Activated naive CD8-positive, alpha-beta T cell treated with anti-CD3 and anti-CD28 coated beads, Interleukin-2, amount 50 U/mL, for 16 hours (primary cell): Measurements from ENCODE around the gene AATK.
"Not testable (repeated sequence)": the region's sequence is repeated elsewhere in the genome, so short reads cannot be mapped to it uniquely, and the experiment has no call there.

Experiments used
- DNase-seq: peaks from one replicate; pipeline ENCODE4 v3.0.0-alpha.2; 2020; ENCODE audit warnings: low read depth, low spot score

AATK gene

DNA sequence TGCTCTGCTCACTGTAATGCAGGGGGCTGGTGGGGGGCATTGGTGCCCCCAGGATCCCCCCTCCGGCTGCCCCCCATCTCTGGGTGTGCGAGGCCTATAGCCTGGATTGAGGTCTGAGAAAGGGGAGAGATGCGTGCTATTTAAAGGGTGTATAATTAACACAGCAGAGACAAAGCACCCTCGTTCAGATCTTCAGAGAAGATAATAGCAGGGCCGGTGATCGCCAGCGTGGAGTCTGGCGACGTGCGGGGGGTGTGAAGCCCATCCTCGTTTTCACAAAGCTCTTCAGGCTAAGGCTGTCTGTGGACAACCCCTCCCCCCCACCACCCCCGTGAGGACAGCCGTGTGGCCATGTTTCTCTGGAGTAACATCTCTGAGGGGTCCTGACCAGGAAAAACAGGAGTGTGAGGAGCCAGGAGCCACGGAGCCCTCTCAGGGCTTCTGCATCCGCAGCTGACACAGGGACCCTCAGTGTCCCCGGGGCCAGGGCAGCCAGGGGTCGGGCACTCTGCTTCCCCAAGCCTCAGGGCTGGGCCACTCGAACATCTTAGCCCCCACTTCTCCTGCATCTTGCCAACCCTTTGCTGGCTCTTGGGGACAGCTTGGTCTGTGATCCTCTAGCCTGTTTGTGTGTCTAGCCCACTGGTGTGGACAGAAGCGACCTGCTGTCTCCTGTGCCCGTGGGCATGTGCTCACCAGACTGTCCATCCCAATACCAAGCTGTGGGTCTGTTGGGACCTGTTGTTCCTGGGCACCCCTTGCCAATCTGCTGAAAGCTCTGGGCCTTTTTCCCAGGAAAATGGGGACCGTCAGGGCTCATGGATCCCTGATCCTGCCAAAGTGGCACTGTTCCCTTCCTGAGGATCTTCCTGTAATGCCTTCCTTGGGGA lies 72.2 kb downstream of the AATK start:
- no peak for DNase-seq

DNA sequence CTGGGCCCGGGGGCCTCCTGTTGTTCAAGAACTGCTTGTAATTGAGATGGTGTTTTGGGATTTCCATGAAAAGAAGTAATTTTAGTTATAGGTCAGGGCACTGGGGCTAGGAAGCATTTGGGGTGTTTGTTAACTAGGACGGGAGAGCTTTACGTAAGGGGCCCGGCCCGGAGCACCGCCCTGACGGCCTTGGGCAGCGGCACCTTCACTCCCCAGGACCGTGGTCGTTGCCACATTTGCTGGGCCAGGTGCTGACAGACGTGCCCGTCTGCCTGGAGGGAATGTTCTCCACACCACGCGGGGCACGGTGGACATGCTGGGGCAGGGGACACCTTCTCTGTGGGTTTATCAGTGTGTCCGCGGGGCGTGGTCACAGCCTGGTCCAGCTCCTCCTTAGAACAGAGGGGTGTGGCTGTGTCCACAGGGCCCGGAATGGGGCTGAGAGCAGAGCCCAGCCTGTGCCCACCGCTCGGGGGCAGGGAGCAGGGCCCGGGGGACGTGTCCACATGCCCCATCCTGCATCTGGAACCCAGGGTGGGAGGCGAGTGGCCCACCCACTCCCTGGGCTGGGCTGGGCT lies 73.4 kb downstream of the AATK start:
- DNase-seq, result no peak

DNA sequence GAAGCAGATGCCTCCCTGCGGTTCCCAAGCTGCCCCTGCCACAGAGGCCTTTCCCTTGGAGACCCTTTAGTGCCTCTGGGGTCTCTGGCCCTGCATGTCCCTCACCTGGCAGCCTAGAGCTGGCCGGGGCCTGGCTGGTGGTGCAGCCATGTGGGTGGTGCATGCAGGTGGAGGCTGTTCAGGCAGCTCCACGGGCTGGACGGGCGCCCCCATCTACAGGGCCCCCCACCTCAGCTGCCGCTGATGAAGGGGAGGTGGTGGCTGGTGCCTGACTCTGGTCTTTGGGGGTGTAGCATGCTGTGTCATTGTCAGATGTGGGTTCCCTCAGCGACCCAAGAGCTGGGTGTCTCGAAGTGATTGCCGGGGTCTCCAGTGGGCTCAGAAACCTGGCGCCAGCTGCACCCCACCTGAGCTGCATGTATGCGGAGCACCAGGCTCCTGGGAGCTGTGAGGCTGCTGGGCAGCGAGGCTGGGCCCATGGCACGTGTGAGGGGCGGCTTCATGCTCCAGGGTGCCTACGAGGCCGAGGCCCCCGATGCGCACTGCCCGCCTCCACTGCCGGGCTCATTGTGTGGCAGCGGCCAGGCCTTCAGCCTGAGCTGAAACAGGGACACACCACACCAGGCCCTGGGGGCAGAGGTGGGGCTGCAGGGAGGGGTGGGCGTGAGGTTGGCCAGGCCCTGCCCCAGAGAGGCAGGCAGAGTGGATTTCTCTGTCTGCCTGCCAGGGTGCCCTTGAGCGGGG lies 74.1 kb downstream of the AATK start:
- DNase-seq, result no peak

DNA sequence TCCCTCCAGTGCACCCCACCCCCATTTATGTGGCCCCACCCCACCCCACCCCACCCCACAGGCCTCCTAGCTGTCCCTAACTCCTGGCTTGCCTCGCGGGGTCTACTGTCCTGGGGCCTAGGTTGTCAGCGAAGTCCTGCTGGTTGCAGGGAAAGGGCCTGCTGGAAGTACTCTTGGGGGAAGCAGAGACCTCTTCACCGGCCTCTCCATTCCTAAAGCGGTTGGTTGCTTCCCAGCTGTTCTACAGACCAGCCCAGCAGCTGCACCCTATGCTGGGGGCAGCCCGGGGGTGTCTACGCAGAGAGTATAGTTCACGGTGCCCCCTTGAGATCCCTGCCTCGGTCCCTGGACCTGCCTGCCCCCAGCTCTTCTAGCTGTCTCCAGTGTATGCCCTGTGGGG lies 74.9 kb downstream of the AATK start:
- DNase-seq, result no peak

GRCh38 chr17:81090361-81091136 lies 75.5 kb downstream of the AATK start:
- DNase-seq, result no peak

DNA sequence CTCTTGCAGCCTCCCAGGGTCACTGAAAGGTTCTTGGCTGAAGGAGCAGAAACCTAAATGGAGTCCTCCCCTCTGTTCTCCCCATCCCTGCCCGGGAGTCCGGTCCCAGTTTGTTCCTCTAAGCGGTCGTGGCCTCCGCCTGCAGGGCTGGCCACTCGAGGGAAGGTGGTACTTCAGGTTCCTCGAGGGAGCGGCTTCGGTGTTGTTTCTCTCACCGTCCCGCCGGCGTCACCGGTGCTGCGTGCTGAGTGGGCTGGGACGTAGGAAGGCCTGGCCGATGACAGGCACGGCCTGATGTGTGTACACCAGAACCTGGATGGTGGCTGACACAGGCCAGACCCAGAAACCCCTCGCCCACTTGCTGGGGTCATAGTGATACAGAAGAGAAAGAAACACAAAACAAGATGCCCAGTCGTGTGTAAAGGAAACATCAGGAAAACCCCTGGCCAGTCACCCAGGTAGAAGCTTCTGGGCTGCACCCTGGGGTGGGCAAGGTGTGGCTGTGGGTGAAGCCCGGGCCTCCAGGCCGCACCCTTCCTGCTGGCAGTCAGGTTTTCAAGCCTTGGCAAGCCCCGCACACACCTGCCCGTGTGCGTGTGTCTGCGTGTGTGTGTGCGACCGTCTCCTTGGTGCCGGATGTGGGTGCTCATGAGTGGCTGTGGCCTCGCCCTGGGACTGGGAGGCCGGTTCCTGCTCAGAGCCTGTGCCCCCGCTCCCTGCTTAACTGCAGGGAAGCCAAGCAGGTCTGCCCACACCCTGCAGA lies 79.1 kb downstream of the AATK start:
- DNase-seq, result no peak

- DNase-seq, result no peak
Measured at GRCh38 chr17:81085420-81085911, 80.6 kb downstream of the AATK start.

DNA sequence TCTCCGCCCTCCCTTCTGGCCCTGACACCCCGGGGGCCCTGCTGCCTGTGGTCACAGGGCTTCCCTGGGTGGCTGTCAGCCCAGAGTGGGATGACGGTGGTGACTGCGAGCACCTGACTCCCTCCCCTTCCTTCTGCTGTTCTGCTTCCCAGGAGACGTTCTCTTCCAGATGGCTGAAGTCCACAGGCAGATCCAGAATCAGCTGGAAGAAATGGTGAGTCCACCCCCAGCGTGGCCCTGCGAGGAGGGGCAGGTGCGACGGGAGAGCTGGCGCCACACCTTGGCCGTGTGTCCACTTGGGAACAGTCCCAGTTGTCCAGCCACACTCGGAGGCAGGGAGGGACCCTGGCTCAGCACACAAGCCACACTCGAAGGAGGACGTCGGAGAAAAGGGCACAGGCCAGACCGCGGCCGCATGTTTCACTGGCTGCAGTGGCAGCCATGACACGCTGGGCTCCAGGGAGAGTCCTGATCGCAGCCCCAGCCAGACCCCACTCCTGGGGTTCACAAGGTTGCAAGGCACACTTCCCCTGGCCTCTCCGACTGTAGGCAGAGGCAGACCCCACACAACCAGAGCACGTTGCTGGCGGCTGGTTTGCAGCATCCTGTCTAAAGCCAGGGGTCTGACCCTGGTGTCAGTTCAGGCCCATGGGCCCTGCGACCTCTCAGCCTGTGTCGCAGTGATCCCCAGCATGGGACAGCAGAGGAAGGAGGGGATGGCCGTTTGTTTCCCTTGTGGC lies 81.2 kb downstream of the AATK start:
- DNase-seq, result no peak

- DNase-seq, result no peak
Measured at GRCh38 chr17:81083125-81083765, 82.8 kb downstream of the AATK start.

DNA sequence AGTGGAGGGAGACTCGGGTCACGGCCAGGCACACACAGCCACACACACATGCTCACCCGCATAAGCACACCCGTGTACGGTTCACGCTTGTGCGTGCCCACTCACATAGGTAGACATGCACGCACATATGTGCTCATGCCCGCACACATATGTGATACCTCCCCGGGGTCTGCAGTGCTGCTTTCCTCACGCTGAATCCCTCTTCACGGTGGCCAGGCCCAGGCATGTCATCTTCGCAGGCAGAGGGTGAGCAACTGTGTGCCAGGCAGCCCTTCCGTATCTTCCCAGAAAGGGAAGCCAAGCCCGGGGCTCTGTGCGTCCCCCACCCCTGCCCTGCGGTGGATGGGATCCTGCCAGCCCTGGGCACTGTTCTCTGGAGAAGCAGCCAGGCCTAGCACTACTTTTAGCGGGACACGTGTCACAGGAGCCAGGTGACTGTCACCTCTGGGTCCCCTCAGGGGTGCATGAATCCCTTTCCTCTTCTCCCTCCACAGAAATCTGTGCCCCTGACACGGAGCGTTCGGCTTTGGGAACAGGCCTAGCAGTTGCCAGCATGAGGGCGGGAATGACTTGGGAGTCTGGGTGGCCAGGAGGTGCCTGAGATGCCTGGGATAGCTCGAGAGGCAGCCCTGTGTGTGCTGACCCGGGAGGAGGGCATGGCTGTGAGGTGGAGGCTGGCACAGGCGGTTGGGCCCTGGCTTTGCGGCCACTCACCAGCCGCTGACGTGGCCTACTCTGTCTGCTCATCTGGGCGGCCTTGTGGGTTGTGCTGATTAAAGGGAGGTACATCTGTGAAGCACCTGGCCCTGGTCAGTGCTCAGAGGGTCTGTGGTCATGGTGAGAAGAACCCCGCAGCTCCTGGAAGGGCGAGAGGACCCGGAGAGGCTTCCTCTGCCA lies 83.6 kb downstream of the AATK start:
- DNase-seq, result no peak

- DNase-seq, result no peak
Measured at GRCh38 chr17:81081222-81082176, 84.5 kb downstream of the AATK start.

GRCh38 chr17:81080019-81080418 lies 86.0 kb downstream of the AATK start:
- no peak for DNase-seq

GRCh38 chr17:81078026-81078913 lies 87.8 kb downstream of the AATK start:
- not testable (repeated sequence) for DNase-seq

GRCh38 chr17:81076141-81076679 lies 89.8 kb downstream of the AATK start:
- no peak for DNase-seq

GRCh38 chr17:81075307-81075706 lies 90.7 kb downstream of the AATK start:
- DNase-seq, result no peak

DNA sequence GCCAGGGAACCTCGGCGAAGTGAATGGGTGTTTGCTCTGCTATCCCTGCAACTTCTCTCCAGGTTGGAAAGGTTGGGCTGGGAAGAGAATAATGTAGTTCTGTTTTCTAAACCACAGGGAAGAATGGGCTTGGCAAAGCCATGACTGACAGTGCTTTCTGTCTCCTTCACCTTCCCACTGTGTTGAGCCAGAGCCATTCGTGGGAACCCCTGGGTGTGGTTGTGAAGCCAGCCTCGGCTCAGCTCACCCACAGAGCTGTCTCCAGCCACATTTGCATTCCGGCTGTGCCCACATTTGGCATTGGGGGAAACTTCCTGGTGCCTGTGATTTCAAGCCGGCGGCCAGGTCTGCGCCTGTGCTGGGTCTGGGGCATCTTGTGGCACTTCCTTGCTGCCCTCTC lies 91.1 kb downstream of the AATK start:
- DNase-seq, result no peak
